Nephron progenitor cell (in vitro differentiated cells): ENCODE results near the gene SCN2B.
A peak's percentile ranks its signal among the peaks of the same experiment; 100 is the strongest.

Experiments
- DNase-seq: peaks from one replicate; pipeline ENCODE4 v3.0.0; 2021
- H3K27ac Mint-ChIP-seq: 2 replicates; pipeline ENCODE4 v1.8.0; 2021; ENCODE audit warnings: mild to moderate bottlenecking, moderate library complexity, mixed read lengths
- H3K27me3 Mint-ChIP-seq: 2 replicates; pipeline ENCODE4 v1.8.0; 2021; ENCODE audit warnings: mild to moderate bottlenecking, low read depth, mixed read lengths; ENCODE audit not compliant: poor library complexity
- H3K36me3 Mint-ChIP-seq: 2 replicates; pipeline ENCODE4 v1.8.0; 2021; ENCODE audit warnings: low read depth, mixed read lengths
- H3K4me1 Mint-ChIP-seq: 2 replicates; pipeline ENCODE4 v1.8.0; 2021; ENCODE audit warnings: mixed read lengths
- H3K4me3 Mint-ChIP-seq: 2 replicates; pipeline ENCODE4 v1.8.0; 2021; ENCODE audit warnings: mild to moderate bottlenecking, moderate library complexity, mixed read lengths
- H3K9me3 Mint-ChIP-seq: 2 replicates; pipeline ENCODE4 v1.8.0; 2021; ENCODE audit warnings: mild to moderate bottlenecking, moderate library complexity, mixed read lengths
- CTCF ChIP-seq: fragments of 200-600 bp; sonication (generic); IDR thresholded peaks from 2 replicates; pipeline ENCODE4 v1.5.0; 2021; ENCODE audit warnings: antibody characterized with exemption

Gene SCN2B

GRCh38 chr11:118175993-118176777 is at the start of gene SCN2B:
TSS of gene SCN2B (minus strand) at chr11:118176639. CDS start at chr11:118176431, 208 bp downstream.
- H3K27ac Mint-ChIP-seq: no peak within 1 kb of the TSS
- H3K4me1 Mint-ChIP-seq: peaks cover 39% of the 10 kb centered on the region
- TF ChIP-seq CTCF: no peak
- H3K4me3 Mint-ChIP-seq: peak within 1 kb of the TSS; percentile 82
- no peaks in the 10 kb centered on the region for H3K9me3 Mint-ChIP-seq
- no peak for DNase-seq
- peaks cover 56% of the 10 kb centered on the region for H3K27me3 Mint-ChIP-seq
- H3K36me3 Mint-ChIP-seq: no peaks in the 10 kb centered on the region

GRCh38 chr11:118224511-118225188 is 48.2 kb upstream of the SCN2B start, which contains the start of gene JAML:
TSS of gene JAML (minus strand) at chr11:118225011. CDS start at chr11:118214866, 10,145 bp downstream.
- Mint-ChIP-seq H3K36me3 (no peaks in the 10 kb centered on the region), H3K9me3 (no peaks in the 10 kb centered on the region), H3K4me1 (no peaks in the 10 kb centered on the region), H3K27ac (no peak within 1 kb of the TSS), H3K4me3 (no peak within 1 kb of the TSS), H3K27me3 (peaks cover 59% of the 10 kb centered on the region)
- TF ChIP-seq CTCF: no peak
- DNase-seq: no peak

- Mint-ChIP-seq H3K27ac (no peak overlapping the region), H3K9me3 (no peaks in the 10 kb centered on the region)
- TF ChIP-seq CTCF: no peak
Observed at GRCh38 chr11:118223992-118224391, 47.6 kb upstream of the SCN2B start.

GRCh38 chr11:118223570-118223969 is 47.1 kb upstream of the SCN2B start:
- no peak for DNase-seq
- H3K4me3 Mint-ChIP-seq: no peak overlapping the region
- no peaks in the 10 kb centered on the region for H3K36me3 Mint-ChIP-seq
- TF ChIP-seq CTCF: no peak
- H3K9me3 Mint-ChIP-seq: no peaks in the 10 kb centered on the region
- no peak overlapping the region for H3K27ac Mint-ChIP-seq
- H3K4me1 Mint-ChIP-seq: no peaks in the 10 kb centered on the region
- H3K27me3 Mint-ChIP-seq: peaks cover 62% of the 10 kb centered on the region

More at GRCh38 chr11:118223992-118224391, 47.6 kb upstream of the SCN2B start:
- Mint-ChIP-seq H3K4me3 (no peak overlapping the region), H3K4me1 (no peaks in the 10 kb centered on the region), H3K27me3 (peaks cover 60% of the 10 kb centered on the region), H3K36me3 (no peaks in the 10 kb centered on the region)
- no peak for DNase-seq

- no peaks in the 10 kb centered on the region for H3K9me3 Mint-ChIP-seq
- H3K4me1 Mint-ChIP-seq: no peaks in the 10 kb centered on the region
- H3K4me3 Mint-ChIP-seq: no peak overlapping the region
- TF ChIP-seq CTCF: no peak
- DNase-seq: no peak
- no peak overlapping the region for H3K27ac Mint-ChIP-seq
- H3K36me3 Mint-ChIP-seq: no peaks in the 10 kb centered on the region
- peaks cover 60% of the 10 kb centered on the region for H3K27me3 Mint-ChIP-seq
Observed at GRCh38 chr11:118222437-118222836, 46.0 kb upstream of the SCN2B start.
